Caco-2 (cell line): Measurements from ENCODE around the gene DGCR2. TPM values are rescaled to one million over a fixed set of nuclear protein-coding genes. Genes with fewer than 3 reads are reported as not detected.
"Not testable (repeated sequence)": the region's sequence is repeated elsewhere in the genome, so short reads cannot be mapped to it uniquely, and the experiment has no call there.

Experiments used
- BruUV-seq: library from RNA; stranded (reverse); fragments of 400-500 nt; replicated peaks from 2 replicates; lab custom pipeline; 2021; lab: Mats Ljungman, UMichigan
- CTCF ChIA-PET: fragments of 300-600 bp; sonication (Branson Sonifier 250); formaldehyde crosslinking; loops from one replicate; lab custom pipeline; 2022; ENCODE audit warnings: antibody characterized with exemption; lab: Charles Lee
- POLR2A ChIA-PET: fragments of 300-600 bp; sonication (Branson Sonifier 250); formaldehyde crosslinking; loops from one replicate; lab custom pipeline; 2022; ENCODE audit warnings: antibody characterized with exemption; lab: Charles Lee
- DNase-seq, 2 experiments: peaks; one replicate each; pipeline versions ENCODE4 v3.0.0 to v3.0.0-alpha.2; 2020 to 2022
- H3K27me3 ChIP-seq: replicated peaks from 2 replicates; pipeline ENCODE4 v1.6.0; 2011; ENCODE audit warnings: low read length; ENCODE audit not compliant: control insufficient read depth, insufficient read depth
- H3K36me3 ChIP-seq: 2 replicates; pipeline ENCODE4 v1.5.1; 2011; ENCODE audit warnings: low read length; ENCODE audit not compliant: control insufficient read depth, insufficient read depth
- H3K4me1 ChIP-seq: fragments of 250-450 bp; sonication (Bioruptor Pico); 2 replicates; pipeline ENCODE4 v1.5.1; 2020; ENCODE audit warnings: mild to moderate bottlenecking
- H3K4me3 ChIP-seq: 2 replicates; pipeline ENCODE4 v1.5.1; 2011; ENCODE audit warnings: low read depth, mild to moderate bottlenecking, control low read depth, low read length
- H3K9me3 ChIP-seq: fragments of 250-450 bp; sonication (Bioruptor Pico); 2 replicates; pipeline ENCODE4 v1.5.1; 2020; ENCODE audit warnings: mild to moderate bottlenecking, moderate library complexity
- H3K27ac Mint-ChIP-seq: one replicate; pipeline ENCODE4 v1.8.0; 2022; ENCODE audit warnings: mixed read lengths; ENCODE audit not compliant: unreplicated experiment
- H3K27me3 Mint-ChIP-seq: one replicate; pipeline ENCODE4 v1.8.0; 2022; ENCODE audit warnings: mixed read lengths; ENCODE audit not compliant: insufficient read depth, unreplicated experiment
- H3K36me3 Mint-ChIP-seq: one replicate; pipeline ENCODE4 v1.8.0; 2022; ENCODE audit warnings: mild to moderate bottlenecking, mixed read lengths; ENCODE audit not compliant: insufficient read depth, unreplicated experiment
- H3K4me1 Mint-ChIP-seq: one replicate; pipeline ENCODE4 v1.8.0; 2022; ENCODE audit warnings: low read depth, mixed read lengths; ENCODE audit not compliant: unreplicated experiment
- H3K4me3 Mint-ChIP-seq: one replicate; pipeline ENCODE4 v1.8.0; 2022; ENCODE audit warnings: mild to moderate bottlenecking, moderate library complexity, mixed read lengths; ENCODE audit not compliant: unreplicated experiment
- H3K9me3 Mint-ChIP-seq: one replicate; pipeline ENCODE4 v1.8.0; 2022; ENCODE audit warnings: mixed read lengths; ENCODE audit not compliant: unreplicated experiment
- CTCF ChIP-seq, 2 experiments: fragments of 200-600 bp in 1 of 2; IDR thresholded peaks; 1 replicate in 1 of 2; 2 replicates in 1 of 2; pipeline versions ENCODE4 v1.5.1 to v1.8.0; 2011 to 2022; ENCODE audit warnings: antibody characterized with exemption in 1 of 2, control low read depth in 1 of 2, inconsistent platforms in 1 of 2, low read depth in 1 of 2, low read length in 1 of 2, mild to moderate bottlenecking in 1 of 2, moderate library complexity in 1 of 2; ENCODE audit not compliant: insufficient read depth in 1 of 2, severe bottlenecking in 1 of 2, unreplicated experiment in 1 of 2
- intact Hi-C: fragments of 100-400 bp; cut with micrococcal nuclease; formaldehyde crosslinking; loops from one replicate; pipeline ENCODE4 v1.10.0; 2022; ENCODE audit not compliant: unreplicated experiment
- total RNA-seq: library from RNA; stranded (reverse); gene quantifications from 2 replicates; pipeline ENCODE4 v1.2.3, GENCODE V29; 2022

The DGCR2 gene
- total RNA-seq, 1 experiment from 2014 or later, result 67.9 TPM

- no peaks in the 10 kb centered on the region for H3K27me3 Mint-ChIP-seq
- CTCF ChIA-PET, result no interaction called here
- POLR2A ChIA-PET, result no interaction called here
- BruUV-seq, result no TSS peak
- H3K4me3 ChIP-seq, result no peak overlapping the region
- no peaks in the 10 kb centered on the region for H3K9me3 ChIP-seq
- no peaks in the 10 kb centered on the region for H3K9me3 Mint-ChIP-seq
- peaks cover 4% of the 10 kb centered on the region for H3K36me3 ChIP-seq
- TF ChIP-seq CTCF (IDR thresholded peaks at IDR 0.05; ENCODE audit: insufficient read depth in 1 of 2, low read depth in 1 of 2, low read length in 1 of 2, severe bottlenecking in 1 of 2, unreplicated experiment in 1 of 2), result no peak
- H3K36me3 Mint-ChIP-seq, result peaks cover 48% of the 10 kb centered on the region
- no peak overlapping the region for H3K4me3 Mint-ChIP-seq
- H3K4me1 ChIP-seq, result no peaks in the 10 kb centered on the region
- no peak overlapping the region for H3K27ac Mint-ChIP-seq
- intact Hi-C loops, result loop anchor here (10.0 kb wide), 1 partner anchor 52 kb away; no protein-coding TSS in a partner anchor
- DNase-seq, result no peak
- no peaks in the 10 kb centered on the region for H3K4me1 Mint-ChIP-seq
- no peaks in the 10 kb centered on the region for H3K27me3 ChIP-seq
Observed at GRCh38 chr22:19086896-19087295, 35.3 kb downstream of the DGCR2 start.

GRCh38 chr22:19086417-19086816 is 35.8 kb downstream of the DGCR2 start:
- no peaks in the 10 kb centered on the region for H3K9me3 Mint-ChIP-seq
- no peaks in the 10 kb centered on the region for H3K4me1 ChIP-seq
- peaks cover 4% of the 10 kb centered on the region for H3K36me3 ChIP-seq
- peaks cover 43% of the 10 kb centered on the region for H3K36me3 Mint-ChIP-seq
- H3K4me3 ChIP-seq, result no peak overlapping the region
- no peak for TF ChIP-seq CTCF (IDR thresholded peaks at IDR 0.05; ENCODE audit: insufficient read depth in 1 of 2, low read depth in 1 of 2, low read length in 1 of 2, severe bottlenecking in 1 of 2, unreplicated experiment in 1 of 2)
- no peak overlapping the region for H3K27ac Mint-ChIP-seq
- no peaks in the 10 kb centered on the region for H3K9me3 ChIP-seq
- H3K4me3 Mint-ChIP-seq, result no peak overlapping the region
- BruUV-seq, result no TSS peak
- intact Hi-C loops, result loop anchor here (10.0 kb wide), 1 partner anchor 52 kb away; no protein-coding TSS in a partner anchor
- no peaks in the 10 kb centered on the region for H3K27me3 Mint-ChIP-seq
- ChIA-PET CTCF (interaction anchor here (0.6 kb wide), 1 partner anchor 125 kb away, joined by 6 read pairs; no protein-coding TSS in a partner anchor), POLR2A (no interaction called here)
- no peak for DNase-seq
- no peaks in the 10 kb centered on the region for H3K27me3 ChIP-seq
- no peaks in the 10 kb centered on the region for H3K4me1 Mint-ChIP-seq

GRCh38 chr22:19085233-19085718 is 36.9 kb downstream of the DGCR2 start:
- Mint-ChIP-seq H3K4me3 (no peak overlapping the region), H3K9me3 (no peaks in the 10 kb centered on the region), H3K4me1 (no peaks in the 10 kb centered on the region), H3K27ac (no peak overlapping the region), H3K36me3 (peaks cover 43% of the 10 kb centered on the region), H3K27me3 (no peaks in the 10 kb centered on the region)
- no peaks in the 10 kb centered on the region for H3K4me1 ChIP-seq
- intact Hi-C loops, result loop anchor here (10.0 kb wide), 1 partner anchor 50 kb away; no protein-coding TSS in a partner anchor
- TF ChIP-seq CTCF (IDR thresholded peaks at IDR 0.05; ENCODE audit: insufficient read depth in 1 of 2, low read depth in 1 of 2, low read length in 1 of 2, severe bottlenecking in 1 of 2, unreplicated experiment in 1 of 2), result peak; percentile 35 to 38
- H3K36me3 ChIP-seq, result peaks cover 4% of the 10 kb centered on the region
- ChIA-PET CTCF (interaction anchor here (0.9 kb wide), 1 partner anchor 9 kb away, joined by 4 read pairs; no protein-coding TSS in a partner anchor), POLR2A (no interaction called here)
- no TSS peak for BruUV-seq
- H3K9me3 ChIP-seq, result no peaks in the 10 kb centered on the region
- DNase-seq, result peak in 1 of 2 experiments; percentile 24
- H3K4me3 ChIP-seq, result no peak overlapping the region
- H3K27me3 ChIP-seq, result no peaks in the 10 kb centered on the region

- H3K36me3 Mint-ChIP-seq, result peaks cover 43% of the 10 kb centered on the region
- H3K4me3 Mint-ChIP-seq, H3K4me1 ChIP-seq, H3K4me1 Mint-ChIP-seq, H3K9me3 Mint-ChIP-seq, POLR2A ChIA-PET, H3K27me3 ChIP-seq, H3K9me3 ChIP-seq, BruUV-seq, H3K27me3 Mint-ChIP-seq, H3K27ac Mint-ChIP-seq, H3K4me3 ChIP-seq, H3K36me3 ChIP-seq, CTCF ChIA-PET, DNase-seq: not testable (repeated sequence)
- intact Hi-C loops, result loop anchor here (10.0 kb wide), 1 partner anchor 50 kb away; no protein-coding TSS in a partner anchor
Observed at GRCh38 chr22:19084586-19084985, 37.6 kb downstream of the DGCR2 start.

GRCh38 chr22:19084126-19084525 is 38.1 kb downstream of the DGCR2 start:
- H3K9me3 ChIP-seq, H3K4me3 Mint-ChIP-seq, POLR2A ChIA-PET, H3K27ac Mint-ChIP-seq, BruUV-seq, DNase-seq, H3K36me3 ChIP-seq, H3K4me1 ChIP-seq, H3K27me3 ChIP-seq, H3K9me3 Mint-ChIP-seq, H3K4me3 ChIP-seq, H3K4me1 Mint-ChIP-seq, H3K27me3 Mint-ChIP-seq, CTCF ChIA-PET: not testable (repeated sequence)
- H3K36me3 Mint-ChIP-seq, result peaks cover 43% of the 10 kb centered on the region
- intact Hi-C loops, result loop anchor here (10.0 kb wide), 1 partner anchor 49 kb away; no protein-coding TSS in a partner anchor
